HG02571 (cell line): ENCODE measurements around the gene PRKAG3.

Experiments
- ATAC-seq: cut with Tn5 transposase; IDR thresholded peaks from one replicate; pipeline ENCODE4 v1.9.1; 2021; ENCODE audit warnings: mild to moderate bottlenecking, moderate library complexity; ENCODE audit not compliant: unreplicated experiment

PRKAG3 gene

DNA sequence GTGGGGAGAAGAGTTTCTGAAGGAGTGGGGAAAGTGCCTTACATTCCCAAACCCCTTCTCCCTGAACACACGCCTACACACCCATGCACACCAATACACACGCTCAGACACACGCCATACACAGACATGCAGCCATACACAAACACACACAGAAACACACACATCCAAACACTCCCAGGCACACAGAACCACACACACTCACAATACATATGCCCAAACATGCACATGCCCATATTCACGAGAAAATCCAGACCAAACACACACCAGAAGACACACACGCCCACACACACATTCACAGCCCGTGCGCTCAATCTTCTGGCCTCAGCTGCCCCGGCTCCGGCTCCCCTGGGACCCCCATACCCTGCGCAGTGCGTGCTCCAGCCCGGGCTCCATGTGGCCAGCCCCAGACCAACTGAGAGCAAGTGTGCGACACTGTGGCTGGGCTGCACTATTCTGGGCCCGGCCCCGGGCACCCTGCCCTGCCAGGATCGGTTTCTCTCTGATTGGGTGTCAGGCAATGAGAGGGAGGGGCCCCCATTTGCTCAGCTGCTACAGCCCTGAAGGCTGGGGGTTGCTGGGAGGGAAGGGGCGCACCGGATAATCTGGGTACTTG lies at the start of gene PRKAG3:
PRKAG3 (minus strand) TSS at position 426 of the 613 bp plus-strand sequence.
- no peak for ATAC-seq

GRCh38 chr2:218880859-218881594 lies 49.4 kb upstream of the PRKAG3 start:
- no peak for ATAC-seq

- ATAC-seq, result peak; percentile 61
Observed at GRCh38 chr2:218880102-218880858, 48.7 kb upstream of the PRKAG3 start, which contains the start of gene WNT10A. TSS of gene WNT10A (plus strand) at chr2:218880852. CDS start at chr2:218880996, 144 bp downstream.

DNA sequence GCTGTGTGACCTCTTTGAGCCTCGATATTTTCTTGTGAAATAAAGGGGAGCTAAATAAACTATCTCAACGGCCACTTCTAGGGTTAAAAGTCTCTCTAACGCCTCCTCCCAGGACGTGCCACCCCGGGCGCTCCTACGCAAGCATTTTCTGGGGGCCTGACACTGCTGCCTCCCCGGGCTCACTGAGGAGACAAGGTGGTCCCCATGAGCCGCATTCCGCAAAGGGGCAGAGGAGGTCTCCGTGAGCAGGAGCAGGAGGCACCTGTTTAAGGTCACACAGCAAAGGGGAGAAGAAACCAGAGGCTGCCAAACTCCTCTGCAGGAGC lies 48.1 kb upstream of the PRKAG3 start:
- no peak for ATAC-seq

DNA sequence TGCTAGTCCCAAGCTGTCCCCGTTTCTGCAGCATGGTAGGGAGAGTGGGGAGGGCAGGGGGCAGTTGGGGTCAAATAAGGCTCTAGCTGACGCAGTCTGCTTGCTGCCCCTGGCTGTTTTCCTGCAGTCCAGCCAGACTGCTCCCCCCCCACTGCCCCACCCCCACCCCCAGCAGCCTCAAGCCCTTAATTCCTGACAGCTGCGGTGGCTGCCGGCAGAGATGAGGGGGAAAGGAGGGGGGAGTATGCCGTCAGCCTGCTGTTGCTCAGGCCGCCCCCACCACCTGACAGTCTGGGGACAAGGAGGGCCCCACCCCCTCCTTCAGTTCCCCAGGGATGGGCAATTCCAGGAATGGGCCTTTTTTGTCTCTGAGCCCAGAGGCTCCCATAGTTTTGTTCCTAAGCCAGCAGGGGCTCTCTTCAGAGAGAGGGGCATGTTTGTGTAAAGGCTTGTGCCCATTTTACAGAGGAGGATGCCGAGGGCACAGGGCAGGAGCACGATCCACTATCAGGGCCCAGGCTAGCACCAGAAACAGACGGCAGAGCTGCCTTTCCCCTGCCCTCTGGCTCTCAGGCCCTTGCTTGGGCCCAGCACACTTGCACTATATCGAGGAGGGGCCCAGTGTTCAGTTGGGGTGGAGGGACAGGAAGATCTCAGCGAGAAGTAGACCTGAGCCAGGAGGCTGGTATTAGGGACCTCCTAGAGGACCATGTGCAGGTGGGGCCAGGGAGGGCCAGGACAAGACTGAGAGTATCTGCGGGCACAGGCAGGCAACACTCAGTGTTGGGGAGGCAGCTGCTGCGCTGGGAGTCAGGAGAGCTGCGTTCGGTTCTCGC lies 47.5 kb upstream of the PRKAG3 start:
- no peak for ATAC-seq

DNA sequence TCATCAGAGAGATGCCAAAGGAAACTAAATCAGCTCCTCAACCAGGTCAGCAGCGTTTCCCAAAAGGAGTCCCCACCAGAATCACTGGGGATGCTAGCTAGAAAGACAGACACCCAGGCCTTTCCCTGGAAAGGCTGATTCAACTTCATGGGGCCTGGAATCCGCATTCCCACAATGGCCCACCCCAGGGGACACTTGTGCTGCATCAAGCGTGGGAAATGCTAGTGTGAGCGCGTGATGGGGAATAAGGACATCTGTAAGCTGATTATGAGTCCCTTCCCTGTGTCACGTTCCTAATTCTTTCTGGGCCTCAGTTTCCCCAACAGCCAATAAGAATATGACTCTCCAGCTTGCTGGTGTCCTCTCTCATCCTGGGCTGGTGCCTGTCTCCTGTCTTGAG lies 46.9 kb upstream of the PRKAG3 start:
- ATAC-seq, result no peak

DNA sequence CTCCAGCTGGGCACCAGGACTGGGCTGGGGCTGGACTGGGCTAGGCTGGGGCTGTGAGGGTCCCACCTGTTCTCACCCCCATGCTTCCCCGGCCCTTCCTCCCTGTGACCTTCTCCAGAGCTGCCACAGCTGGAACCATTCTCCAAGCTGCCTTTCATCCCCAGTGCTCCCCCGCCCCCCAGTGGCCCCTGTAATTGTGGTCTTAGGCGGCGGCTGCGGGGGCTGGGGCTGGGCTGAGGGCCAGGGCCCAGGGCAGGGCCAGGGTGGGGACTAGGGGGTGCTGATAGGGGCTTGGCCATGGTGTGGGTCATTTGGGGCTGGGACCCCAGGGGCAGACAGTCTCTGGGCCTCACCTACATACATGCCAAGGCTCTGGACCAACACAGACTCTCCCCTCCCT lies 46.3 kb upstream of the PRKAG3 start:
- no peak for ATAC-seq

DNA sequence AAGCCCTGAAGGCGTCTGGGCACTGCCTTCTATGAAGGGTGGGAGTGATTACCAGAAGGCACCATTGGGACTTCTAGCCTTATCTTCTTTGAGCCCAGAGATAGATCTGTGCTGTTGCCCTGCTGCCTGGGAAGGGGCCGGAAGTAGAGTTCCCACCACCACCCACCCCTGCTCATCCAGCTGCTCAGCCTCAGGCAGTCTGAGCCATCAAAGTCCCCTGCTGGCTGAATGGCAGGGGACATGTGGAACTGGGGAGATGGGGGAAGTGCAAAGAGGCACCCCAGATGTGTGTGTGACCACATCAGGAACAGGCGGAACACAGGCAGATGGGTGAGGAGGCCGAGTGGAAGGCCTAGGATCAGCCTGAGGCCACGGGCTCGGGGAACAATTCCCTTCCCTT lies 45.7 kb upstream of the PRKAG3 start:
- no peak for ATAC-seq

DNA sequence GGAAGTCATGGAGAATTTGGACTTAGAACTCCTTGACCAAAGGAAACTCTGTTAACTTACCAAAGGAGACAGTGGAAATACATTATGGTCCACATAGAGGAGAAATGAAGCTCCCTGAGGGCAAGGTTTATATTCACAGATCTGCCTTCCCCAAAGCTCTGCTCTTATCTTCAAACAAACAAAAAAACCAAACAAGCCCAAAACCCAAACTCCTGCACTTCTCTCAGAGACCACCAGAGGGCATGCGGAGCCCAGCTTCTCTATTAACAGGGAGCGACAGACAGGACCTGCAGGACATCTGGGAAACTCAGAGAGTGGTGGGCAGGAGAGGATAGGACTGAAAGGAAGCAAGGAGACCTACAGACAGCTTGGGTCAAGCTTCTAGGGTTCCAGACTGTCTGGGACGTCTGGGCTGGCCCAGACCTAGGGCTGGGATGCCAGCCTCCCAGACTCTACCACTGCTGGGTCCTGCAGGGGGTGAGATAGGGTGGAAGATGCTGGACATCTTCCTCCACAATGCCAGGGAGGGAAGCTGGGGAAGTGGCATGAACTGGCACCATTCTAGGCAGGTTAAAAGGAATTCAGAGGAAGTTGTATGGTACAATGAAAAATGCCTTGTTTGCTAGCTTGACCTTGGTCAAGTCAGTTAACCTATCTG lies 45.1 kb upstream of the PRKAG3 start:
- ATAC-seq, result no peak

DNA sequence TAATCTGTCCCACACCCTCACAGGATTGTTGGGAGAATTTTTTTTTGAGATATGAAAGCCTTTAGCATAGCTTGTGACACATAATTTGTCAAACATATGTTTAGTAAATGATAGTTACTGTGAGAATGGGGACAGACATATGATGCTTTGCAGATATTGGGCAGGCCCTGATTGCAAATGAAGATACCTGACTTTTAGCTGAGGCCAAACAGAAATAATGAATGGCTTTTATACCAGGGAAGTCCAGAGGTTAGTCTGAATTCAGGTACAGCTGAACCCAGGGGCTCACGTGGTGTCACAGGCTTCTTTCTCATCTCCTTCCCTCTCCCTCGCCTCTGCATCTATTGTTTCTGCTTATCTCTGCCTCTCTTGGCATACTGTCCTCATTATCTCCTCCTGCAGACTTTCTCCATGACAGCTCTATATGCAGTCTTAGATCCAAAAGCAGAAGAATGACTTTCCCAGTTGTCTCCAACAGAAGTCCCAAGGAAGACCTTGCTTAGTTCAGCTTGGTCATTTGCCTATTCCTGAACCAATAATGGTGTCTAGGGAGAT lies 44.2 kb upstream of the PRKAG3 start:
- no peak for ATAC-seq

DNA sequence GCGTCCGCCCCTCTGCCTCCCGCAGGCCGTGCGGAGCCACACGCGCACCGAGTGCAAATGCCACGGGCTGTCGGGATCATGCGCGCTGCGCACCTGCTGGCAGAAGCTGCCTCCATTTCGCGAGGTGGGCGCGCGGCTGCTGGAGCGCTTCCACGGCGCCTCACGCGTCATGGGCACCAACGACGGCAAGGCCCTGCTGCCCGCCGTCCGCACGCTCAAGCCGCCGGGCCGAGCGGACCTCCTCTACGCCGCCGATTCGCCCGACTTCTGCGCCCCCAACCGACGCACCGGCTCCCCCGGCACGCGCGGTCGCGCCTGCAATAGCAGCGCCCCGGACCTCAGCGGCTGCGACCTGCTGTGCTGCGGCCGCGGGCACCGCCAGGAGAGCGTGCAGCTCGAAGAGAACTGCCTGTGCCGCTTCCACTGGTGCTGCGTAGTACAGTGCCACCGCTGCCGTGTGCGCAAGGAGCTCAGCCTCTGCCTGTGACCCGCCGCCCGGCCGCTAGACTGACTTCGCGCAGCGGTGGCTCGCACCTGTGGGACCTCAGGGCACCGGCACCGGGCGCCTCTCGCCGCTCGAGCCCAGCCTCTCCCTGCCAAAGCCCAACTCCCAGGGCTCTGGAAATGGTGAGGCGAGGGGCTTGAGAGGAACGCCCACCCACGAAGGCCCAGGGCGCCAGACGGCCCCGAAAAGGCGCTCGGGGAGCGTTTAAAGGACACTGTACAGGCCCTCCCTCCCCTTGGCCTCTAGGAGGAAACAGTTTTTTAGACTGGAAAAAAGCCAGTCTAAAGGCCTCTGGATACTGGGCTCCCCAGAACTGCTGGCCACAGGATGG lies 42.0 kb upstream of the PRKAG3 start:
- no peak for ATAC-seq

DNA sequence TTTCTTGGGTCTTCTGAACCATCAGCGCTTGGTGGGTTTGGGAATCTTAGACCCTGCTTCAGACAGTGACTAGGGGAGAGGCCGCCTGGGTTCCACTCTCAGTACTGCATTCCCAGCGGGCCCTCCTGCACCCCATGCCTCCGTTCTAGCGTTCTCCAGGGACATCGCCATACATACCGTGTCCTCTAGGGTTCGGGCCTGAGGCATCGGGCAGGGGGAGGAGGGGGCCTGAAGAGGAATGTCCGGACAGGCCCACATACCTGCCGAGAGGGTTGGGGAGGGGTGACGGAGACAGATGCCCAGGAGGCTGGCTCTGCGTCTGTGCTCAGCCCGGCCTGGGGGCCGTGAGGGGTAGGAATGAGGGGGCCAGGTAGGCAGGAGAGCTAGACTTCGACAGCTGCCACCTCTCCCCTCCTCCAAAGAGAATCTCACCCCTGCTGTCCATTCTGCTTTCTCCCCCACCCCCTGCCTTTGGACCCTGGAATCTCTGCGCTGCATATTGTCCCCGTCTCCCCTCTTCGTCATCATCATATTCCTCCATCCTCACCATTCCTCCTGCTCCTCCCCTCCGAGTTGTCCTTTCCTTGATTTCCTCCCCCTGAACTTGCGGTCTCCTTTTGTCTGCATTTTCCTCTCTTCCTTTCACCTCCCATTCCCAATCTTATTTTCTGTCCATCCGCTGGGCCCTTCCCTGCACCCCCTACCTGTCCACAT lies 41.2 kb upstream of the PRKAG3 start:
- no peak for ATAC-seq

DNA sequence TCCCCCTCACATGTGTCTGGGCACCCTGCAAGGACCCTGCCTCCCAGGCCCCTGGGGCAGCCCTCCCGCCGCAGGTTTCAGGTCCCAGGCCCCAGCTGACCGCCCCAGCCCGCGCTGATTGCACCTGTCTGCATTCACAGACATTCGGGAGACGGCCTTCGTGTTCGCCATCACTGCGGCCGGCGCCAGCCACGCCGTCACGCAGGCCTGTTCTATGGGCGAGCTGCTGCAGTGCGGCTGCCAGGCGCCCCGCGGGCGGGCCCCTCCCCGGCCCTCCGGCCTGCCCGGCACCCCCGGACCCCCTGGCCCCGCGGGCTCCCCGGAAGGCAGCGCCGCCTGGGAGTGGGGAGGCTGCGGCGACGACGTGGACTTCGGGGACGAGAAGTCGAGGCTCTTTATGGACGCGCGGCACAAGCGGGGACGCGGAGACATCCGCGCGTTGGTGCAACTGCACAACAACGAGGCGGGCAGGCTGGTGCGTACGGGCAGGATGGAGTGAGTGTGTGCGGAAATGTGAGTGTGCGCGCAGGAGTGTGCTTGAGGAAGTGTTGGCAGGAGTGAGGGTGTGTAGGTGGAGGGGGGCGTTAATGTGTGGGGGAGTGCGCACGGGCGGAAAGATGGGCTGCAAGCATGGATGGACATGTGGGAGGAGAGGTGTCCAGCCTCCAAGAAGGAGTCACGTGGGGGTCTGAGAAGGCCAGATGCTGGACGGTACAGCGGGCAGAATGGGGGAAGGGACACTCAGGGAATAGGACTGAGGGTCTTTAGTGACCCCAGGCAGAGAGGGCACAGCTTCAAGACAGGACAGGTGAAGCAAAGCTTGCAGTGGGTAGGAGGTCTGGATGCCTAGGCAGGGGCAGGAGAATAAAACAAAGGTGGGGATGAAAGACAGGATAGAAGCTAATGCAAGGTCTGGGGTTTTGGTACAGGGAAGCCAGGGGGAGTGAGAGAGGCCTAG lies 40.0 kb upstream of the PRKAG3 start:
- no peak for ATAC-seq

GRCh38 chr2:218870984-218871344 lies 39.4 kb upstream of the PRKAG3 start:
- no peak for ATAC-seq

DNA sequence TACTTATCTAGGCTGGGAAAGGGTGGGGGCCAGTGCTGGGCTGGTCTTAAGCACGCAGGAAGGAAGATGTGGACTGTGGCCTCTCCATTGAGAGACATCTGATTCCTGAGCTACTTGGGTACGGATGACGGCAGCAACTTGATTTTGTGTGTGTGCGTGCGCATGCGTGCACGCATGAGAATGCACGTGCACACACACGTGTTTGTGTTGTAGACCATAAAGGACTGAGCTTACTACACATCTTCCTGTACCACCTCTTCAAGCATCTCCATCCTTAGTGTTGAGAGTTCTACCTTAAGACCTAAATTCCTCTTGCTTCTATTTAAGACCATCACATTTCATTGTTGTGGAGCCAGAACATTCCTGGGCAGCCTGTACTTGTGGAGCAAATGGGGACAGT lies 37.5 kb upstream of the PRKAG3 start:
- no peak for ATAC-seq

GRCh38 chr2:218867900-218868299 lies 36.3 kb upstream of the PRKAG3 start:
- ATAC-seq, result no peak

GRCh38 chr2:218865999-218866398 lies 34.4 kb upstream of the PRKAG3 start:
- ATAC-seq, result no peak

DNA sequence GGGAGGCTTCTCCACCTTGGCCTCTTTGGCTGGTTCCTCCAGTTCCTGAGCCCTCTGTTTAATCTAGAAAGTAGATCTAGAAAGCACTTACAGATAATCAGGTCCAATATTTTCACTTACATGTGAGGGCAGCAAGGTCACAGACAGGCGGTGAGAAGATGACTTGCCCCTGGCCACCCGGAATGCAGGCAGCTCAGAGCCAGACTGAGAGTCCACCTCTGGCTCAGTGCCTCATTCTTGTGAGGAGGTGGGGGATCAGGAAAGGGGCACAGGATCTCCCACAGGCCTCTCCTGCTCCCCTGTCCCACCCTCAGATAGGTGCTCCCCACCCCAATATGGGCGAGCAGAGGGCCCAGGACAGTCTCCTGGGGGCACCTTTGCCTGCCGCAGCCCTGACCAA lies 33.8 kb upstream of the PRKAG3 start:
- no peak for ATAC-seq
